Anterior cingulate cortex (tissue), 58 donors: ENCODE results near the gene ALDOB.

Experiments used
- DNase-seq, 58 donors: peaks; one replicate each; lab custom pipeline; 2025; lab: John Stamatoyannopoulos, UW

Gene ALDOB

DNA sequence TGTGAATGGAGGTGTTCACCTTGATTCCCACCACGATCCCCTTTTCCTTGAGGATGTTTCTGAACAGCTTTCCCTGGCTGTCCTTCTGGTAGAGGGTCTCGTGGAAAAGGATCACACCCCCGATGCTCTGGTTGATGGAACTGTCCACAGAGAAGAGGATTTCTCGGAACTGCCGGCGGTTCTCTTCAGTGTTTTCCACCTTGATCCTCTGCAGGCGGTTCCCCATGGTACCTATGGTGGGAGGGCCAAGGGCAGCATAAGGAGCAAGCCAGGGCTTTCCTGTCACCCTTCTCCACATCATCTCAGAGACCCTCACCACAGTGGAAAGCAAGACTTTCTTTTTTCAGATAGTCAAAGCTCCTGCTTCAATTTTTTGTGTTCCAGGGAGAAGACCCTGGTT, 5.8 kb downstream of the ALDOB start:
- DNase-seq = no peak

GRCh38 chr9:101428909-101429308, 6.7 kb downstream of the ALDOB start:
- no peak for DNase-seq

DNA sequence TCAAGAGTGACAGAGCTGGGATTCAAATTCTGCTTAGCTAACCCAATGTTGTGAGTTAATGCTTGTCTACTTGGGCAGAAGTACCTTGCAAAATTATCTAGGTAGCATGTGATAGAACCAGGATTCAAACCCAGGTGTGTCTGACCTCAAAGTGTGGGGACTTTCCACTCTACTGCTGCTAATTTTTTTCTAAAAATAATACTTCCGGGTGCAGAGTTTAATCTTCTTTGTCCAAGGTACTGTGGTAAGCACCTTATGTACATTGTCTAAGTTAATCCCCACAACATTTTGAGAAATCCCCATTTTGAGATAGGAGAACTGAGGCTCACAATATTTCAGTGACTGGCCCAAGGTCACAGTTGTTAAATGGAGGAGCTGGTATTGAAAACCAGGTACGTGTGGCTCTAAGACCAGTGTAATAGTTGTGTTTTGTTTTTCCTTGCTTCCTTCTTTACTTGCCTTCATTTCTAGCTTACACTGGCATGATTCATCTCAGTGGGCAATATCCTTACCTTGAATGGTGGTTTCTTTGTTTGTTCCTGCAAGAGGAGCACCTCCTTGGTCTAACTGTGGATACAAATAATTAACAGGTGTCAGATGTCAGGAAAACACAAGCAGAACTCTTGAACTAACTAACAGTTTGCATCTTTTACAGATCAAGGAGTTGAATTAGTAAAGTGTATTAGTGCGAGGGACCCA, 7.5 kb downstream of the ALDOB start:
- DNase-seq = no peak

GRCh38 chr9:101427358-101427757, 8.2 kb downstream of the ALDOB start:
- DNase-seq = no peak

DNA sequence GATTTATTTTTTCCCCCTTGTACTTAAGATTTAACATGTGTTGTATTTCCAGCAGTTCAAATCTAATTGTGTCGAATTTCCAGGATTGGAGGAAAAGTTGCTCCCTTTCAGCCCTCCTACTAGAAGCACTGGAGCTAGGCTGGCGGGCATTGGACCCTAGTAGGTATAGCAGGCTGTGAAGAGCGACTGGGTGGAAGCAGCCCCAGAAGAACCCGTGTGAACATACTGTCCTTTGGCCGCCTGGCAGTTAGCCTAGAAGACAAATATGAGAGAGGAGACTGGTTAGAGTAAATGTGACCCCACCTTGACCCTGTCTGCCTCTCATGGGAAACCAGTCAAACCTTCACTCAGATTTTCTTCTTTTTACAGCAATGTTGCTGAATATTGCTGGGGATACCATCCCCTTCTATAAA, 13.9 kb downstream of the ALDOB start:
- no peak for DNase-seq

- no peak for DNase-seq
Observed at GRCh38 chr9:101419863-101420262, 15.7 kb downstream of the ALDOB start.

DNA sequence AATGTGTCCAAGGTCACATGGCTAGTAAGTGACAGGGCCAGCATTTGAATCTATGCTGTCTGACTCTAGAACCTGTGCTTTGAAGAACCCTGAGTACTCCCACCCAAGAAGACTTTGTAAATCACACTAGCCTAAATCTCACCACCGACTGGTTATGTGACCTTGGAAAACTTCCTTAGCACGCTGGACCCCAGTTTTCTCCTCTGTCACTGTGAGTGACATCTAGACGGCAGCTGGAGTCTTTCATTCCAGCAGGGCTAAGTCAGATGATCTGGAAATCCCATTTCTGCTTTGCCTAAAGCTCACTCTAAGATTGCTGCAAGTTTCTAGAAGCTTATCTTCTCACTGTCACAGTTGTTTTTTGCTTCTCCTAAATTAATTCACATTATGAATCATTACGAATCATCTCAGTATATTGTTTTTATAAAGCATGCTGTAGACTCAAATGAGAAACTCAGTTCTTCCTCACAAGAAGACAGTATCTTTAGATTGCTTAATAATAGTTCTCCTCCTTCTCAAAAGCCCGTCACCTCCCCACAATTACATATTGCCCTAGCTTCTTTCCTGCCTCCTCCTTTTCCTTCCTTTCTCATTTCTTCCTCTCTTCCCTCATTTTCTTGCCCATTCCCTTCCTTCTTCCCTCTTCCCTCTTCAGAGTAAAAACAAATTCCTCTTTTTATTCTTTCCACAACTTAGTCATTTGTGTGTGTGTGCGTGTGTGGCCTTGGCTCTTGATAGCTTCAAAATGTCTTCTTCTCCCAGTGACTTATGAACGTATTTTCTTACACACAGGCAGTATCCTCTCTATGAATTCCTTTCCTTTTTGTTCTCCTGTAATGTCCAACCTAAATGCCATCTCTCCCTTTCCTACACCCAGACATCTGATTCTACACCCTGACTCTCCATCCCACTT, 16.8 kb downstream of the ALDOB start:
- DNase-seq = no peak

GRCh38 chr9:101417977-101418376, 17.6 kb downstream of the ALDOB start:
- no peak for DNase-seq

- DNase-seq = no peak
Observed at GRCh38 chr9:101417389-101417788, 18.2 kb downstream of the ALDOB start.

GRCh38 chr9:101415578-101415977, 20.0 kb downstream of the ALDOB start:
- no peak for DNase-seq

DNA sequence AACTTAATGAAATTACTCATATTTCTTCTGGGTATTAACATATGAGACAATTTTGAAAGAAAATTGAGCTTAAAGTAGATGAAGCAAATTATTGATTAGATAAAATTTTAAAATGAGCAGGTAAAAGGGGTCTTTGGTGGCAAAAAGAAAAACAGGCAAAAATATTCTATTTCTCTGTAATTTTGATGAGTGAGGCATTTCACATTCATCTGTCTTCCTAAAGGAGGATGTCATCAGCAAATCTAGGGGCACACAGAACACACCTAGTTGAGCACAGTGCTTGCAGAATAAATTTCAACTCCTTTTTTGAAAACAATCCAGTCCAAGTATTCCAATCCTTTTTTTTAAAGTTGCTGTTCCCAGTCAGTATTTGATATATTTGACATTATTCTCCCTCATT, 20.7 kb downstream of the ALDOB start:
- DNase-seq = no peak

DNA sequence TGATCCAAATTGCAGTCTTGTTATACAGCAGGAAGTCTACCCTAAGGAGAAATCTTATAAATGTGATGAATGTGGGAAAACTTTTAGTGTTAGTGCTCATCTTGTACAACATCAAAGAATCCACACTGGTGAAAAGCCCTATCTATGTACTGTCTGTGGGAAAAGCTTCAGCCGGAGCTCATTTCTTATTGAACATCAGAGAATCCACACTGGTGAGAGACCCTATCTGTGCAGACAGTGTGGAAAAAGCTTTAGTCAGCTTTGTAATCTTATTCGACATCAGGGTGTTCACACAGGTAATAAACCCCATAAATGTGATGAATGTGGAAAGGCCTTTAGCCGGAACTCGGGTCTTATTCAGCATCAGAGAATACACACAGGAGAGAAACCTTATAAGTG, 26.5 kb downstream of the ALDOB start:
- no peak for DNase-seq

- DNase-seq = no peak
Observed at GRCh38 chr9:101408374-101409078, 27.0 kb downstream of the ALDOB start.

- DNase-seq = no peak
Observed at GRCh38 chr9:101403516-101404285, 31.9 kb downstream of the ALDOB start.

- peak in 9 of 58 donors; percentile 2 to 31 (median 15) for DNase-seq
Observed at GRCh38 chr9:101400120-101400519, 35.5 kb downstream of the ALDOB start.

GRCh38 chr9:101399643-101399970, 36.0 kb downstream of the ALDOB start:
- no peak for DNase-seq

- DNase-seq = peak in 3 of 58 donors; percentile 6 to 71 (median 64)
Observed at GRCh38 chr9:101398930-101399642, 36.5 kb downstream of the ALDOB start.

- peak; percentile 88 to 100 (median 98) for DNase-seq
Observed at GRCh38 chr9:101398068-101398929, 37.3 kb downstream of the ALDOB start, which contains the start of the genes MRPL50 and ZNF189. TSS of gene MRPL50 (minus strand) at chr9:101398618. CDS start at chr9:101398592, 26 bp downstream. TSS of gene ZNF189 (plus strand) at chr9:101398851. CDS start at chr9:101399157, 306 bp downstream.

DNA sequence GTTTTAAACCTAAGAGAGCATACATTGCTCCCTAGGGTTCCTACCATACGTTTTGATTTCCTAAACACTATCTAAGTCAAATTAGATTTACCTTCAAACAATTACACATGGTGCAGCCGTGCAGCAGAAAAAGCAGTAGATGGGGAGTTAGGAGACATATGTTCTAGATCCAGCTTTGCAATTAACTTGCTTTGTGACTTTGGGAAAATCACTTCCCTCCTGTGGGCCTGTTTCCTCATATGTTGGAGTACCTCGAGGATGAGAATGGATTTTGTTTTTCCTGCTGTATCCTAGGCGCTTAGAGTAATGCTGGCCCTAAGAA, 37.9 kb downstream of the ALDOB start:
- DNase-seq = peak in 1 of 58 donors; percentile 39
